ENCODE measurements around the gene NISCH. TPM values are rescaled to one million over a fixed set of nuclear protein-coding genes. Genes with fewer than 3 reads are reported as not detected.

Gene NISCH
- polyA plus RNA-seq, 1 donor (not counting 4 experiments of a cell fraction or from before 2014, with no cell fraction given) = 48.1 TPM

- Histone ChIP-seq H3K79me2 (ENCODE audit: control insufficient read depth, insufficient read depth, low read length) (no peaks in the 10 kb centered on the region), H2AFZ (ENCODE audit: control insufficient read depth, low read length) (no peak overlapping the region), H3K27ac (ENCODE audit: control insufficient read depth, insufficient read depth, low read length) (no peak overlapping the region), H3K36me3 (ENCODE audit: control insufficient read depth in 2 of 2, extremely low read depth in 1 of 2, insufficient read depth in 2 of 2, low read length in 2 of 2) (peaks cover 3 to 4% of the 10 kb centered on the region in 2 experiments), H3K4me2 (ENCODE audit: control insufficient read depth, extremely low read depth, insufficient read depth, low read depth, low read length) (no peak overlapping the region), H3K27me3 (ENCODE audit: control insufficient read depth, extremely low read depth, insufficient read depth, low read length) (no peaks in the 10 kb centered on the region), H4K20me1 (ENCODE audit: control insufficient read depth, extremely low read depth, insufficient read depth, low read length) (no peaks in the 10 kb centered on the region), H3K9ac (ENCODE audit: control insufficient read depth, extremely low read depth, insufficient read depth, low read length) (no peak overlapping the region), H3K9me1 (ENCODE audit: control insufficient read depth, extremely low read depth, insufficient read depth, low read length) (no peaks in the 10 kb centered on the region), H3K4me1 (ENCODE audit: control insufficient read depth, extremely low read depth, insufficient read depth, low read length) (no peaks in the 10 kb centered on the region), H3K9me3 (ENCODE audit: control insufficient read depth, low read depth, low read length) (no peaks in the 10 kb centered on the region), H3K4me3 (ENCODE audit: control insufficient read depth in 2 of 3, extremely low read depth in 1 of 3, insufficient read depth in 2 of 3, low read depth in 1 of 3, low read length in 3 of 3) (no peak overlapping the region)
- DNase-seq (ENCODE audit: low read depth, low spot score) (no peak), FAIRE-seq (no peak)
- TF ChIP-seq EZH2 (IDR thresholded peaks at IDR 0.05; ENCODE audit: low read length) (no peak), CTCF (optimal IDR thresholded peaks at IDR 0.05 in 1 of 3, IDR thresholded peaks at IDR 0.05 in 1 of 3, conservative IDR thresholded peaks at IDR 0.05 in 1 of 3; ENCODE audit: extremely low read depth in 1 of 3, insufficient read depth in 2 of 3, low read length in 3 of 3) (no peak)
- dilution Hi-C loops (cut with MboI; ENCODE audit: extremely low pct_ligation_motif_present, low sequenced_read_pairs) = no loop called here
Observed at GRCh38 chr3:52420388-52420787, 35.0 kb upstream of the NISCH start.

GRCh38 chr3:52422669-52423068 lies 32.7 kb upstream of the NISCH start:
- Histone ChIP-seq H3K9ac (ENCODE audit: control insufficient read depth, extremely low read depth, insufficient read depth, low read length) (no peak overlapping the region), H3K9me1 (ENCODE audit: control insufficient read depth, extremely low read depth, insufficient read depth, low read length) (no peaks in the 10 kb centered on the region), H3K27ac (ENCODE audit: control insufficient read depth, insufficient read depth, low read length) (no peak overlapping the region), H4K20me1 (ENCODE audit: control insufficient read depth, extremely low read depth, insufficient read depth, low read length) (no peaks in the 10 kb centered on the region), H3K79me2 (ENCODE audit: control insufficient read depth, insufficient read depth, low read length) (no peaks in the 10 kb centered on the region), H3K27me3 (ENCODE audit: control insufficient read depth, extremely low read depth, insufficient read depth, low read length) (no peaks in the 10 kb centered on the region), H3K9me3 (ENCODE audit: control insufficient read depth, low read depth, low read length) (no peaks in the 10 kb centered on the region), H3K4me1 (ENCODE audit: control insufficient read depth, extremely low read depth, insufficient read depth, low read length) (no peaks in the 10 kb centered on the region), H3K36me3 (ENCODE audit: control insufficient read depth in 2 of 2, extremely low read depth in 1 of 2, insufficient read depth in 2 of 2, low read length in 2 of 2) (peaks cover 1 to 4% of the 10 kb centered on the region in 2 experiments), H3K4me2 (ENCODE audit: control insufficient read depth, extremely low read depth, insufficient read depth, low read depth, low read length) (no peak overlapping the region), H2AFZ (ENCODE audit: control insufficient read depth, low read length) (no peak overlapping the region), H3K4me3 (ENCODE audit: control insufficient read depth in 2 of 3, extremely low read depth in 1 of 3, insufficient read depth in 2 of 3, low read depth in 1 of 3, low read length in 3 of 3) (no peak overlapping the region)
- dilution Hi-C loops (cut with MboI; ENCODE audit: extremely low pct_ligation_motif_present, low sequenced_read_pairs) = no loop called here
- FAIRE-seq (no peak), DNase-seq (ENCODE audit: low read depth, low spot score) (no peak)
- no peak for TF ChIP-seq EZH2 (IDR thresholded peaks at IDR 0.05; ENCODE audit: low read length)

- Histone ChIP-seq H3K27me3 (ENCODE audit: control insufficient read depth, extremely low read depth, insufficient read depth, low read length) (no peaks in the 10 kb centered on the region), H3K27ac (ENCODE audit: control insufficient read depth, insufficient read depth, low read length) (no peak overlapping the region), H3K9ac (ENCODE audit: control insufficient read depth, extremely low read depth, insufficient read depth, low read length) (no peak overlapping the region), H3K4me3 (ENCODE audit: control insufficient read depth in 2 of 3, extremely low read depth in 1 of 3, insufficient read depth in 2 of 3, low read depth in 1 of 3, low read length in 3 of 3) (no peak overlapping the region), H3K4me1 (ENCODE audit: control insufficient read depth, extremely low read depth, insufficient read depth, low read length) (no peaks in the 10 kb centered on the region), H4K20me1 (ENCODE audit: control insufficient read depth, extremely low read depth, insufficient read depth, low read length) (no peaks in the 10 kb centered on the region), H3K9me1 (ENCODE audit: control insufficient read depth, extremely low read depth, insufficient read depth, low read length) (no peaks in the 10 kb centered on the region), H3K36me3 (ENCODE audit: control insufficient read depth in 2 of 2, extremely low read depth in 1 of 2, insufficient read depth in 2 of 2, low read length in 2 of 2) (peaks cover 1 to 4% of the 10 kb centered on the region in 2 experiments), H2AFZ (ENCODE audit: control insufficient read depth, low read length) (no peak overlapping the region), H3K9me3 (ENCODE audit: control insufficient read depth, low read depth, low read length) (no peaks in the 10 kb centered on the region), H3K79me2 (ENCODE audit: control insufficient read depth, insufficient read depth, low read length) (no peaks in the 10 kb centered on the region), H3K4me2 (ENCODE audit: control insufficient read depth, extremely low read depth, insufficient read depth, low read depth, low read length) (no peak overlapping the region)
- dilution Hi-C loops (cut with MboI; ENCODE audit: extremely low pct_ligation_motif_present, low sequenced_read_pairs) = no loop called here
- FAIRE-seq (peak; percentile 43), DNase-seq (ENCODE audit: low read depth, low spot score) (no peak)
- TF ChIP-seq CTCF (optimal IDR thresholded peaks at IDR 0.05 in 1 of 3, IDR thresholded peaks at IDR 0.05 in 1 of 3, conservative IDR thresholded peaks at IDR 0.05 in 1 of 3; ENCODE audit: extremely low read depth in 1 of 3, insufficient read depth in 2 of 3, low read length in 3 of 3) = no peak
- no peak for TF ChIP-seq EZH2 (IDR thresholded peaks at IDR 0.05; ENCODE audit: low read length)
Observed at GRCh38 chr3:52423173-52423572, 32.2 kb upstream of the NISCH start.
